ENCODE results near the gene SMIM44.

GRCh38 chr19:3501780-3502179 is 18.5 kb upstream of the SMIM44 start:
- TF ChIP-seq CTCF (IDR thresholded peaks at IDR 0.05; ENCODE audit: low read length) (no peak), EZH2 (optimal IDR thresholded peaks at IDR 0.05; ENCODE audit: low read depth, low read length) (no peak)
